ENCODE data around the gene OPCML.

OPCML gene

DNA sequence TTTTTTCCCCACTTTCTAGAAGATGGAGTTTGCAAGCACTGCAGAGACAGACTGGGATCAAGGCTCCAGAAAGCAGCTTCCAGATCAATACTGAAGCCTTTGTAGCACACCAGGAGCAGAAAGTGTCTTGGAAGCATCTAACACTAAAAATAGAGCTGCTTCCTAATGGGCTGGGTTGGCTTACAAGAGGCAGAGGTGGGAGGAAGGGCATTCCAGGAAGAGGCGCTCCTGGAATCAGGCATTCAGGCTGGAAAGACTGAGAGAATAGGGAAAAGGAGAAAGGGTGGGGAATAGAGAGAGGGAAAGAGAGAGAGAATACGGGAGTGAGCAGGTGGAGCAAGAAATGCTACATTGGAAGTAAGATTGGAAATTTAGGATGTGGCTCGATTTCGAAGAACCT lies 395.9 kb downstream of the OPCML start:
- Histone ChIP-seq H3K36me3 (ENCODE audit: insufficient read depth, low read length) (no peaks in the 10 kb centered on the region), H3K9ac (ENCODE audit: low read depth, low read length) (no peak overlapping the region), H3K9me3 (ENCODE audit: control insufficient read depth, insufficient read depth, low read length) (no peaks in the 10 kb centered on the region), H3K4me1 (ENCODE audit: insufficient read depth, low read length) (peaks cover 13% of the 10 kb centered on the region)

DNA sequence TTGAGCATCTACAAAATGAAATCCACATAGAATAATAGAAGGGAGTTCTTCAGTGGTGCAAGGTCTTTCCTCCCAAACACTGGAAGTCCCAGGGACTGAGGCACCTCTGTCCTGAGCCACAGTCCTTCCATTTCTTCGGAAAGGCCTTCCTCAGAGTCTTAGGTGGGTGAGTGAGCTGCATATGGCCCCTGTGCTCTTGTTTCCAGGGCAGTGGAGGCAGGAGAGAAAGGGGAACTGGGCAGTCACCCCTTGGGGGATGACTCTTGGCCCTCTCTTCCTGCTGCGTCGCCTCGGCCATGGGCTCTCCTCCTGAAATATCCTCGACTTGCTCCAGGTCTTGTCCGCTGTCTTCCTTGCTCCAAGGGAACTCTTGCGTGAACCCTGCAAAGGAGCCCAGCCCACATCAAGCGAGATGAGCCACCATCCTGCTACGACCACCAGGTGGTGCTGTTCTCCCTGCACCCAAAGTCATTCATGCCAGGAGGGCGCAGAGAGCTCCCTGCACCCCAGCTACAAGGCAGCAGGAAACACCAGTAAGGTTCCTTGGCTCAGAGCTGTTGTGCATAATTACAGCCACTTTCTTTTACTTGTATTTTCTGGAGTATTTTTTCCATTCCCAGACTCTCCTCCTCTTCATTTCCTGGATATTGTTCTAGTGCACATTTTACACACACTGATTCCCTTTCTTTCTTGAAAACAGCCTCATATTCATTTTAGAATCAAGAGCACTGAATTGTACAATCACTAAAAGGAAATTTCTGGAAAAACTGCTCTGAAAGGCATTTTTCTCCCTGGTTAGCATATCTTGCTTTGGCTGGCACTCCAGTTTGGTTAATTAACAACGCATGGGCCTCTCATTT lies 397.8 kb downstream of the OPCML start:
- H3K9me3 ChIP-seq (ENCODE audit: control insufficient read depth, insufficient read depth, low read length) = no peaks in the 10 kb centered on the region

DNA sequence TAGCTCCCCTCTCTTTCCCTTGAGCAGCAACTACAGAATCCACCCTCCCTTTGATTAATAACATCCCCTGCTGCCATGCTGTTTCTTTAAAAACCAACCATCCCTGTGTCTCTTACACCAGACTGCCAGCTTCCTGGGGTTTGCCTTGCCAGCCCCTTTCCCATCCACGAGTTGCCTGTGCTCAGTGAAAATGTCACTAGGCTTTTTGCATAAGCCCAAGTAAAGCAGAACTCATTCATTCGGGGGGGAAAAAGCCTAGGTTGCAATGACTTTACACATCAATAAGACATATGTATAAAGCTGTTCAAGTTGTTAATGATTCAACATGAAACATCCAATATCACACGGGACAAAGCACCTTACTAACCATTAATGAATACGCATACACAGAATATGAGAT lies 398.7 kb downstream of the OPCML start:
- H3K36me3 ChIP-seq (ENCODE audit: insufficient read depth, low read length) = no peaks in the 10 kb centered on the region
- H3K4me1 ChIP-seq (ENCODE audit: insufficient read depth, low read length) = peaks cover 13% of the 10 kb centered on the region
- H3K9ac ChIP-seq (ENCODE audit: low read depth, low read length) = no peak overlapping the region
- no peaks in the 10 kb centered on the region for H3K9me3 ChIP-seq (ENCODE audit: control insufficient read depth, insufficient read depth, low read length)

More for the DNA sequence above, 397.8 kb downstream of the OPCML start:
- peaks cover 13% of the 10 kb centered on the region for H3K4me1 ChIP-seq (ENCODE audit: insufficient read depth, low read length)
- no peak overlapping the region for H3K9ac ChIP-seq (ENCODE audit: low read depth, low read length)
- no peaks in the 10 kb centered on the region for H3K36me3 ChIP-seq (ENCODE audit: insufficient read depth, low read length)

GRCh38 chr11:133133050-133133449 lies 399.3 kb downstream of the OPCML start:
- Histone ChIP-seq H3K9ac (ENCODE audit: low read depth, low read length) (no peak overlapping the region), H3K4me1 (ENCODE audit: insufficient read depth, low read length) (peaks cover 13% of the 10 kb centered on the region), H3K9me3 (ENCODE audit: control insufficient read depth, insufficient read depth, low read length) (no peaks in the 10 kb centered on the region), H3K36me3 (ENCODE audit: insufficient read depth, low read length) (no peaks in the 10 kb centered on the region)

DNA sequence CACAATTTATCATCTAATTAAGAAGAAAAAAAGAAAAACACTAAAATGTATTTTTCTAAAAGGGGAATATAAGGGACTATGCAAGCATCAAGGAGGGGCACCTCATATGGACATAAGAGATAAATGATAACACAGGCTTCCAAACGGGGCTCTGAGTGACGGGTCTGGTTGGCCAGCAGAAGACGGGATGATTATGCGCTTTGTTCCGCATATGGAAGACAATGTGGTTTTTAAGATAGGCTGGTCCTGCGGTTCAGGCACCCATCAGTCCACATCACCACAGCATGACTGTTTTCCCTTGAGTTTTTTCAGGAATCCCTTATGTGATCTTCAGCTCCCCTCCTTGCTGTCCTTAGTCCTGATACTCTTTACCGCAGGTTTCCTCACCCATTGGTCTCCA lies 404.6 kb downstream of the OPCML start:
- Histone ChIP-seq H3K36me3 (ENCODE audit: insufficient read depth, low read length) (no peaks in the 10 kb centered on the region), H3K9ac (ENCODE audit: low read depth, low read length) (no peak overlapping the region), H3K9me3 (ENCODE audit: control insufficient read depth, insufficient read depth, low read length) (no peaks in the 10 kb centered on the region), H3K4me1 (ENCODE audit: insufficient read depth, low read length) (peaks cover 3% of the 10 kb centered on the region; the same call in 1 of the 2 replicates)

DNA sequence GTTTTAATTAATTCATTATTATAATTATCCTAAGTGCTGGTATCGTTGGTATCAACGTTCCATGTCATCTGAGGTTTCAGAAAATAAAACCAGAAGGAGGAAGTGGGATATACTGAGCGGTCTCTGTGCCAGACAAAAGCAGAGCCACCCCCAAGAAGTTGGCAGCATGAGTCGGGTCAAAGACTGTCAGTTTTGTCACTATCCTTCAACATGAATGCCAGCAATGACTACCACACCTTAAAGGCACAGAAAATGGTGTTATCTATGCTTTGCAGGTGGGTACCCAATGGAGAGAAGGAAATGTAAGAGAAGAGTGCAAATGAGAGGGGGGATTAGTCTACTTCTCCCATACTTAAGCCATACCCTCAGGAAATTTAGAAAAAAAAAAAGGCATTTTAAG lies 408.5 kb downstream of the OPCML start:
- Histone ChIP-seq H3K9me3 (ENCODE audit: control insufficient read depth, insufficient read depth, low read length) (no peaks in the 10 kb centered on the region), H3K36me3 (ENCODE audit: insufficient read depth, low read length) (no peaks in the 10 kb centered on the region), H3K9ac (ENCODE audit: low read depth, low read length) (no peak overlapping the region)

GRCh38 chr11:133123366-133123765 lies 408.9 kb downstream of the OPCML start:
- no peaks in the 10 kb centered on the region for H3K9me3 ChIP-seq (ENCODE audit: control insufficient read depth, insufficient read depth, low read length)
- H3K9ac ChIP-seq (ENCODE audit: low read depth, low read length) = no peak overlapping the region
- H3K4me1 ChIP-seq (ENCODE audit: insufficient read depth, low read length) = peaks cover 3% of the 10 kb centered on the region; the same call in 1 of the 2 replicates
- no peaks in the 10 kb centered on the region for H3K36me3 ChIP-seq (ENCODE audit: insufficient read depth, low read length)

More for the DNA sequence above, 408.5 kb downstream of the OPCML start:
- H3K4me1 ChIP-seq (ENCODE audit: insufficient read depth, low read length) = peaks cover 3% of the 10 kb centered on the region; the same call in 1 of the 2 replicates

GRCh38 chr11:133122256-133122655 lies 410.0 kb downstream of the OPCML start:
- peaks cover 3% of the 10 kb centered on the region; the same call in 1 of the 2 replicates for H3K4me1 ChIP-seq (ENCODE audit: insufficient read depth, low read length)
- H3K9me3 ChIP-seq (ENCODE audit: control insufficient read depth, insufficient read depth, low read length) = no peaks in the 10 kb centered on the region
- H3K9ac ChIP-seq (ENCODE audit: low read depth, low read length) = no peak overlapping the region
- H3K36me3 ChIP-seq (ENCODE audit: insufficient read depth, low read length) = no peaks in the 10 kb centered on the region

DNA sequence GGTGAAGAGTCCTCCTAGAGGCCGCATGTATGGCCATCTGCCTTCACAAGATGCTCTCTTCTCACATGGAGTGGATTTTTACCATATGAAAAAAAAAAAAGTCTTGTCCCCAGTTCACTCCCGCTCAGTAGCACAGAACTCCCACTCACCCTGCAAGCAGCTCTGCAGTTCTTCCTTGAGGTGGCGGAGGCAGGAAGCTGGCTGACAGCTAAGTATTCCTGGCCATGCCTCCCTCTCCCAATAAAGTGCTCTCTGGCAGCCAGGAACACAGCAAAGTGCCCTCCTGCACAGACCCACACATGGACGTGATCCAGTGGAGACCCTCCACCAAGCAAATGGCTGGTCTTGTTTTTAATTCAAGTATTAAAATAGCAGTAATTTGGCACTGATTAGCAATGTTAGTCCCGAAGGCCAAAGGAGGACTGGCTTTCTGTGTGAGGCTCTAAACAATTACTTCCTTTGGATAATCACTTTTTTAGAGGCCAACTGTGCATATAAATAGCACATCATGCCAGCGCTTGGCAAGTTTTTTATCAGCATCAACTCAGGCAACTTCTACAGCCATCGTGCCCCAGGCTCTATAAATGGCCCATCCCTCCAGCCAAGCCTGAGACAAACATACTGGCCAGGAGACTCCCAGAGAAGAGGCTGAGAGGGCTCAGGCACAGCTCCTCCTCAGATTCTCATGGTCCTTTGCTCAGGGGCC lies 413.6 kb downstream of the OPCML start:
- Histone ChIP-seq H3K9me3 (ENCODE audit: control insufficient read depth, insufficient read depth, low read length) (no peaks in the 10 kb centered on the region), H3K9ac (ENCODE audit: low read depth, low read length) (no peak overlapping the region)

DNA sequence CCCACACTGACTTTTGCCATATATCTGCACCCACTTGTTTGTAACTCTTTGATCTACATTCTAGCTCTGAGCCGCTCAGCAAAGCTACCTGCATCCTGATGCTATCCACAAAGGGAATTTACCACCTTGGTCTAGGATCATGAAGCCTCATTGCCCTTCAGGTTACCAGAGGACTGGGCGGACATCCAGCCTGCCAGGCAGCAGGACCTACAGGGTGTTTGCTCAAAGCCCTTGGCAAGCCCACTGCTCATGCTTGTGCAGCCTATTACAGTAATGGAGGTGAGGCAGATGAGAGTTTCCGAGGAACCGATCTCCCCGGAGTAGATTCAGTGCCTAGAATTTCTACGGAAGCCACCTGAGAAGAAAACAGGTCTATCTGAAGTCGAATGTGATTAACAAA lies 417.2 kb downstream of the OPCML start:
- no peak overlapping the region for H3K9ac ChIP-seq (ENCODE audit: low read depth, low read length)
- H3K36me3 ChIP-seq (ENCODE audit: insufficient read depth, low read length) = no peaks in the 10 kb centered on the region
- no peaks in the 10 kb centered on the region for H3K4me1 ChIP-seq (ENCODE audit: insufficient read depth, low read length)
- no peaks in the 10 kb centered on the region for H3K9me3 ChIP-seq (ENCODE audit: control insufficient read depth, insufficient read depth, low read length)

More for the DNA sequence above, 413.6 kb downstream of the OPCML start:
- Histone ChIP-seq H3K4me1 (ENCODE audit: insufficient read depth, low read length) (peaks cover 3% of the 10 kb centered on the region; the same call in 1 of the 2 replicates), H3K36me3 (ENCODE audit: insufficient read depth, low read length) (no peaks in the 10 kb centered on the region)

- Histone ChIP-seq H3K4me1 (ENCODE audit: insufficient read depth, low read length) (no peaks in the 10 kb centered on the region), H3K9ac (ENCODE audit: low read depth, low read length) (no peak overlapping the region), H3K36me3 (ENCODE audit: insufficient read depth, low read length) (no peaks in the 10 kb centered on the region), H3K9me3 (ENCODE audit: control insufficient read depth, insufficient read depth, low read length) (no peaks in the 10 kb centered on the region)
These were observed 424.5 kb downstream of the OPCML start for GRCh38 chr11:133107763-133108162.

GRCh38 chr11:133107136-133107535 lies 425.2 kb downstream of the OPCML start:
- H3K36me3 ChIP-seq (ENCODE audit: insufficient read depth, low read length) = no peaks in the 10 kb centered on the region
- H3K9me3 ChIP-seq (ENCODE audit: control insufficient read depth, insufficient read depth, low read length) = no peaks in the 10 kb centered on the region
- no peak overlapping the region for H3K9ac ChIP-seq (ENCODE audit: low read depth, low read length)
- no peaks in the 10 kb centered on the region for H3K4me1 ChIP-seq (ENCODE audit: insufficient read depth, low read length)

DNA sequence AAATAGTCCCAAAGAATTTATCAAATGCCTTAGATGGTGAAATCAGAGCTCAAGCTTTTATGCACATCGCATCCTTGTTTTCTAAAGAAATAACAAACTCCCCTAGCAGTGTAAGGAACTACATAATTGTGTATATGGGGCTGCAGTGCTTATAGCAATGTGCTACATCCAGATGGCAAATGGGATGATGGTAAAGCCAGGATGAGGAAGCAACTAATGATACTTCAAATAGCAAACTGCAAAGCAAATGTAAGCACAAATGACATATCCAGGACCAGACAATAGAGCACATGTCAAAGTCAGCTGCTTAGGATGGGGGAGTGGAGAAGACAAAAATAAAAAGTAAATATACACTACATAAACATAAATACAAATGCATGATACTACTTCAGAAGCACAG lies 425.9 kb downstream of the OPCML start:
- Histone ChIP-seq H3K9ac (ENCODE audit: low read depth, low read length) (no peak overlapping the region), H3K36me3 (ENCODE audit: insufficient read depth, low read length) (no peaks in the 10 kb centered on the region), H3K9me3 (ENCODE audit: control insufficient read depth, insufficient read depth, low read length) (no peaks in the 10 kb centered on the region)

GRCh38 chr11:133104009-133104744 lies 428.1 kb downstream of the OPCML start:
- H3K9me3 ChIP-seq (ENCODE audit: control insufficient read depth, insufficient read depth, low read length) = no peaks in the 10 kb centered on the region
- no peaks in the 10 kb centered on the region for H3K36me3 ChIP-seq (ENCODE audit: insufficient read depth, low read length)
- H3K9ac ChIP-seq (ENCODE audit: low read depth, low read length) = no peak overlapping the region
- no peaks in the 10 kb centered on the region for H3K4me1 ChIP-seq (ENCODE audit: insufficient read depth, low read length)

More for the DNA sequence above, 425.9 kb downstream of the OPCML start:
- no peaks in the 10 kb centered on the region for H3K4me1 ChIP-seq (ENCODE audit: insufficient read depth, low read length)
